K562 (cell line): ENCODE data around the gene HSF5. TPM values are rescaled to one million over a fixed set of nuclear protein-coding genes. Genes with fewer than 3 reads are reported as not detected.

Experiments
- CBFA2T2 ChIP-seq: fragments of 450-650 bp; conservative IDR thresholded peaks from 2 replicates; pipeline ENCODE4 v1.6.1; 2017; ENCODE audit warnings: mild to moderate bottlenecking
- CEBPB ChIP-seq: fragments of 450-650 bp; IDR thresholded peaks from 2 replicates; pipeline ENCODE4 v1.6.1; 2016; ENCODE audit warnings: missing genetic modification characterization, missing compliant biosample characterization
- EP400 ChIP-seq: fragments of 450-650 bp; IDR thresholded peaks from 2 replicates; pipeline ENCODE4 v1.6.1; 2017; ENCODE audit warnings: antibody characterized with exemption, mild to moderate bottlenecking, moderate library complexity
- ETV5 ChIP-seq: sonication (generic); formaldehyde crosslinking; IDR thresholded peaks from 2 replicates; pipeline ENCODE4 v1.4.0; 2020; ENCODE audit warnings: low read depth, mild to moderate bottlenecking, missing genetic modification reagents
- GTF2E2 ChIP-seq: fragments of 200-800 bp; sonication (Bioruptor generic); IDR thresholded peaks from 2 replicates; pipeline ENCODE4 v1.6.1; 2016; ENCODE audit warnings: missing genetic modification characterization, missing compliant biosample characterization
- HMG20A ChIP-seq: fragments of 450-650 bp; formaldehyde crosslinking; conservative IDR thresholded peaks from 2 replicates; pipeline ENCODE4 v1.4.0; 2020; ENCODE audit warnings: mild to moderate bottlenecking, mixed read lengths
- MAX ChIP-seq: sonication (generic); formaldehyde crosslinking; IDR thresholded peaks from 2 replicates; pipeline ENCODE4 v1.9.0; 2022; ENCODE audit warnings: mild to moderate bottlenecking, missing genetic modification reagents
- NCOA1 ChIP-seq: fragments of 450-650 bp; IDR thresholded peaks from 2 replicates; pipeline ENCODE4 v1.6.1; 2016; ENCODE audit warnings: low read depth
- NFIX ChIP-seq: fragments of 250-450 bp; sonication (Bioruptor Pico); IDR thresholded peaks from 2 replicates; pipeline ENCODE4 v1.4.0; 2020; ENCODE audit warnings: low read depth, mild to moderate bottlenecking, moderate library complexity
- SAFB ChIP-seq: fragments of 200-400 bp; formaldehyde crosslinking; IDR thresholded peaks from 2 replicates; pipeline ENCODE4 v1.6.1; 2017; ENCODE audit warnings: low read depth, low read length, borderline replicate concordance
- WHSC1 ChIP-seq: IDR thresholded peaks from one replicate; pipeline ENCODE4 v1.6.1; 2012; ENCODE audit warnings: low read length, control low read depth, inconsistent platforms
- ZNF589 ChIP-seq: fragments of 200-800 bp; sonication (Bioruptor generic); IDR thresholded peaks from 2 replicates; pipeline ENCODE4 v1.6.1; 2016; ENCODE audit warnings: low read depth, missing genetic modification characterization, missing compliant biosample characterization
- polyA plus RNA-seq, 8 experiments: library from polyadenylated mRNA; depleted of rRNA in 4 of 8; stranded (reverse) in 5 of 8; unstranded in 3 of 8; fragments of >200 nt; fragmentation: Nextera tagmentation in 2 of 8; fragmentation: Illumina TruSeq in 1 of 8; extraction: Ambion mirVana in 2 of 8; extraction: Trizol in 1 of 8; gene quantifications; 2 replicates each; pipeline versions ENCODE4 v1.2.1 to v1.2.3, GENCODE V29; 2011 to 2014; ENCODE audit warnings: inconsistent platforms in 1 of 8, missing spikeins in 1 of 8
- total RNA-seq, 7 experiments: library from RNA; depleted of rRNA in 6 of 7; stranded (reverse); fragments of >200 nt in 6 of 7; fragmentation: Illumina TruSeq in 2 of 7; extraction: Trizol in 2 of 7; gene quantifications; 2 replicates each; pipeline versions ENCODE4 v1.2.1 to v1.2.3, GENCODE V29; 2011 to 2021; ENCODE audit warnings: low replicate concordance in 1 of 7
- TF ChIP-seq, protein P1 (sequence below): fragments of 450-650 bp; IDR thresholded peaks from 2 replicates; pipeline ENCODE4 v1.6.1; 2017; ENCODE audit warnings: antibody characterized with exemption
- TF ChIP-seq, protein P2 (sequence below): sonication (generic); formaldehyde crosslinking; IDR thresholded peaks from 2 replicates; pipeline ENCODE4 v1.8.1; 2023; ENCODE audit warnings: mild to moderate bottlenecking, missing genetic modification reagents, moderate library complexity
- TF ChIP-seq, protein P3 (sequence below): IDR thresholded peaks from 3 replicates; pipeline ENCODE4 v1.6.1; 2011; ENCODE audit warnings: borderline replicate concordance, mild to moderate bottlenecking; ENCODE audit not compliant: insufficient read length, insufficient read depth
- TF ChIP-seq, protein P4 (sequence below), 2 experiments: IDR thresholded peaks in 1 of 2; conservative IDR thresholded peaks in 1 of 2; 2 replicates each; pipeline ENCODE4 v1.6.1; 2016; ENCODE audit warnings: low read depth in 2 of 2, mild to moderate bottlenecking in 1 of 2, missing compliant biosample characterization in 1 of 2, missing genetic modification characterization in 1 of 2, moderate library complexity in 1 of 2
- TF ChIP-seq, protein P5 (sequence below): fragments of 250-450 bp; sonication (Bioruptor Pico); IDR thresholded peaks from 2 replicates; pipeline ENCODE4 v1.5.0; 2020; ENCODE audit warnings: mild to moderate bottlenecking

Gene HSF5
- total and polyA plus RNA-seq, 9 of the 15 experiments (the other 6 are each of a cell fraction or from before 2014, with no cell fraction given): 0.04 TPM; not detected in 8

- TF ChIP-seq, protein P1, sequence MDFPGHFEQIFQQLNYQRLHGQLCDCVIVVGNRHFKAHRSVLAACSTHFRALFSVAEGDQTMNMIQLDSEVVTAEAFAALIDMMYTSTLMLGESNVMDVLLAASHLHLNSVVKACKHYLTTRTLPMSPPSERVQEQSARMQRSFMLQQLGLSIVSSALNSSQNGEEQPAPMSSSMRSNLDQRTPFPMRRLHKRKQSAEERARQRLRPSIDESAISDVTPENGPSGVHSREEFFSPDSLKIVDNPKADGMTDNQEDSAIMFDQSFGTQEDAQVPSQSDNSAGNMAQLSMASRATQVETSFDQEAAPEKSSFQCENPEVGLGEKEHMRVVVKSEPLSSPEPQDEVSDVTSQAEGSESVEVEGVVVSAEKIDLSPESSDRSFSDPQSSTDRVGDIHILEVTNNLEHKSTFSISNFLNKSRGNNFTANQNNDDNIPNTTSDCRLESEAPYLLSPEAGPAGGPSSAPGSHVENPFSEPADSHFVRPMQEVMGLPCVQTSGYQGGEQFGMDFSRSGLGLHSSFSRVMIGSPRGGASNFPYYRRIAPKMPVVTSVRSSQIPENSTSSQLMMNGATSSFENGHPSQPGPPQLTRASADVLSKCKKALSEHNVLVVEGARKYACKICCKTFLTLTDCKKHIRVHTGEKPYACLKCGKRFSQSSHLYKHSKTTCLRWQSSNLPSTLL: no peak
- no peak for TF ChIP-seq MAX (CRISPR knock-in tag)
- no peak for TF ChIP-seq WHSC1
- TF ChIP-seq CBFA2T2: peak; percentile 36; the same call in 1 of the 2 replicates
- 0 out of 2 replicates have a peak, but pooled peaks have one; percentile 16 for TF ChIP-seq NCOA1
- no peak for TF ChIP-seq CEBPB (tag)
- TF ChIP-seq, protein P2, sequence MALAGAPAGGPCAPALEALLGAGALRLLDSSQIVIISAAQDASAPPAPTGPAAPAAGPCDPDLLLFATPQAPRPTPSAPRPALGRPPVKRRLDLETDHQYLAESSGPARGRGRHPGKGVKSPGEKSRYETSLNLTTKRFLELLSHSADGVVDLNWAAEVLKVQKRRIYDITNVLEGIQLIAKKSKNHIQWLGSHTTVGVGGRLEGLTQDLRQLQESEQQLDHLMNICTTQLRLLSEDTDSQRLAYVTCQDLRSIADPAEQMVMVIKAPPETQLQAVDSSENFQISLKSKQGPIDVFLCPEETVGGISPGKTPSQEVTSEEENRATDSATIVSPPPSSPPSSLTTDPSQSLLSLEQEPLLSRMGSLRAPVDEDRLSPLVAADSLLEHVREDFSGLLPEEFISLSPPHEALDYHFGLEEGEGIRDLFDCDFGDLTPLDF: no peak
- TF ChIP-seq, protein P3, sequence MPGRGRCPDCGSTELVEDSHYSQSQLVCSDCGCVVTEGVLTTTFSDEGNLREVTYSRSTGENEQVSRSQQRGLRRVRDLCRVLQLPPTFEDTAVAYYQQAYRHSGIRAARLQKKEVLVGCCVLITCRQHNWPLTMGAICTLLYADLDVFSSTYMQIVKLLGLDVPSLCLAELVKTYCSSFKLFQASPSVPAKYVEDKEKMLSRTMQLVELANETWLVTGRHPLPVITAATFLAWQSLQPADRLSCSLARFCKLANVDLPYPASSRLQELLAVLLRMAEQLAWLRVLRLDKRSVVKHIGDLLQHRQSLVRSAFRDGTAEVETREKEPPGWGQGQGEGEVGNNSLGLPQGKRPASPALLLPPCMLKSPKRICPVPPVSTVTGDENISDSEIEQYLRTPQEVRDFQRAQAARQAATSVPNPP: no peak
- TF ChIP-seq, protein P4, sequence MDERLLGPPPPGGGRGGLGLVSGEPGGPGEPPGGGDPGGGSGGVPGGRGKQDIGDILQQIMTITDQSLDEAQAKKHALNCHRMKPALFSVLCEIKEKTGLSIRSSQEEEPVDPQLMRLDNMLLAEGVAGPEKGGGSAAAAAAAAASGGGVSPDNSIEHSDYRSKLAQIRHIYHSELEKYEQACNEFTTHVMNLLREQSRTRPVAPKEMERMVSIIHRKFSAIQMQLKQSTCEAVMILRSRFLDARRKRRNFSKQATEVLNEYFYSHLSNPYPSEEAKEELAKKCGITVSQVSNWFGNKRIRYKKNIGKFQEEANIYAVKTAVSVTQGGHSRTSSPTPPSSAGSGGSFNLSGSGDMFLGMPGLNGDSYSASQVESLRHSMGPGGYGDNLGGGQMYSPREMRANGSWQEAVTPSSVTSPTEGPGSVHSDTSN (CRISPR knock-in tag; IDR thresholded peaks at IDR 0.05; ENCODE audit: low read depth): no peak
- TF ChIP-seq, protein P4 (tag; conservative IDR thresholded peaks at IDR 0.05; ENCODE audit: low read depth): peak; percentile 56
- TF ChIP-seq ETV5 (CRISPR knock-in tag): no peak
- TF ChIP-seq, protein P5, sequence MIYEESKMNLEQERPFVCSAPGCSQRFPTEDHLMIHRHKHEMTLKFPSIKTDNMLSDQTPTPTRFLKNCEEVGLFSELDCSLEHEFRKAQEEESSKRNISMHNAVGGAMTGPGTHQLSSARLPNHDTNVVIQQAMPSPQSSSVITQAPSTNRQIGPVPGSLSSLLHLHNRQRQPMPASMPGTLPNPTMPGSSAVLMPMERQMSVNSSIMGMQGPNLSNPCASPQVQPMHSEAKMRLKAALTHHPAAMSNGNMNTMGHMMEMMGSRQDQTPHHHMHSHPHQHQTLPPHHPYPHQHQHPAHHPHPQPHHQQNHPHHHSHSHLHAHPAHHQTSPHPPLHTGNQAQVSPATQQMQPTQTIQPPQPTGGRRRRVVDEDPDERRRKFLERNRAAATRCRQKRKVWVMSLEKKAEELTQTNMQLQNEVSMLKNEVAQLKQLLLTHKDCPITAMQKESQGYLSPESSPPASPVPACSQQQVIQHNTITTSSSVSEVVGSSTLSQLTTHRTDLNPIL (CRISPR knock-in tag): no peak
- TF ChIP-seq ZNF589 (CRISPR knock-in tag): no peak
- no peak for TF ChIP-seq SAFB
- TF ChIP-seq GTF2E2 (tag): no peak
- no peak for TF ChIP-seq HMG20A (CRISPR knock-in tag)
- no peak for TF ChIP-seq EP400
- TF ChIP-seq NFIX (CRISPR knock-in tag): 0 out of 2 replicates have a peak, but pooled peaks have one; percentile 42
Measured at GRCh38 chr17:58391302-58391984, 96.8 kb downstream of the HSF5 start (continued).
